ENCODE results near the gene PLA2G4B.

PLA2G4B gene

DNA sequence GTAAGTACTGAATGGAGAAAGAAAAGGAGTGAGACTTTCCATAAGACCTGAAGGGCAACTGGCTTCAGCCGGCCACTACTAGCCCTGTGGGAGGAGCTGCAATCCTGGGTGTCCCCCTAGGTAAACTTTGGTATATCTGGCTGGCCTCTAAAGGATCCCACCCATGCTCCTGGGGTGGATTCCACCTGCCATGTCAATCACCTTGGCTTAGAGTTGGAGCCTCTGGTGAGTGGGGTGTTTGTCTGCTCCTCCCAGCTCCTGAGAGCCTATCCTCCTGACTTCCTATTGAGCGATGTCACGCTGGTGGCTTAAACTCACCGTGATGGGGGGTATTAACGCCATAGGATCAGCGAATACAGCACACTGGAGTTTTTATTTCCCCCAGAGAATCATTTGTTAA, 52.6 kb downstream of the PLA2G4B start:
- no peak for DNase-seq

DNA sequence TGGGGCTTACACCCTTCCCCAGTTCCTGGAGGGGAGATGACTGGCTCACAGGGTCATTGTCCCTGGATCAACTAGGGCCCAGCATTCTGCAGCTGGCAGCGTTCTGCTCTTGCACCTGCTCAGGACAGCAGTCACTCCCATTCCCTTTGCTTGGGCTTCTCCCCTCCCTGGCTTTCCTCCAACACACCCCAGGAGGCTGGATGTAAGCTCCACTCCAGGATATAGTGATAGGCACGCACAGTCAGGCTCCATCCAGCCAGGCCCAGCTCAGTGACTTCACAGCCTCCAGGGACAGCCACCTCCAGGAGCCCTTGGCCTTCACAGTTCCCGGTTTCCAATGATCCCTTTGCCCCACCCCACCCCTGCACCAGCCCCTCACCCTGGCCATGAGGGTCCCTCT, 53.3 kb downstream of the PLA2G4B start:
- no peak for DNase-seq

DNA sequence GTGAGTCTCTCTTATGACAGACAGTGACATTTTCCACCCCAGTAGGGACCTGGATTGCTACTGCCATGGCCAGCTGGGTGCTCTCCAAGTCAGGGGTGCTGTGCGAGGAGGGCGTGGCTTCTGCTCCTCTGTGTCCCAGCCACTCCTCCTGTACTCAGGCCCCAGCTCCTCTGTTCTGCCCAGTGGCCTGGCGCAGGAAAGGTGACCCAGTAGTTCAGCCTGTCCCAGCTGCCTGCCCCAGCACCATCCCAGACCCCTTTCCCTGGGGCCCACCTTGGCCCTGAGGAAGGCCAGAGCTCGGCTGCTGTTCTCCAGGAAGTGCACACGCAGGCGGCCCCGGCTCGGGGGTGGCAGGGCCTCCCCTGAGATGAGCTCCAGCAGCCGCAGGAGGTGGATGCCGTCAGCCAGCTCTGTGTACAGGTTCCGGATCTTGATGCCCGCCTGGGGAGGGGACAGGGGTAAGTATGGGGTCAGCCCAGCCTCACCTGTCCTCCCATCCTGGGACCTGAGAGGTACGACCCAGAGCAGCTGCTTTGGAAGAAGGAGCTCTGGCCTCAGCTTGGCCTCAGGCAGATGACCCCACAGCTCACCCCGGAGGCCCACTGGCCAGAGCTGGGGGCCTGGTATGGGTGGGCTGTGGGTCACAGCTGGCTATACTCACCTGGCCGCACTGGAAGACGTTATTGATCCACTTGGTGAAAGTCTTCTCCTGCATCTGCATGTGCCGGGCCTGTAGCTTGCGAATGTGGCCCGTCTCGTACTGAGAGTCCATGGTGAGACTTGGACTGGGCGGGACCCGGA, 54.2 kb downstream of the PLA2G4B start:
- DNase-seq, result no peak

DNA sequence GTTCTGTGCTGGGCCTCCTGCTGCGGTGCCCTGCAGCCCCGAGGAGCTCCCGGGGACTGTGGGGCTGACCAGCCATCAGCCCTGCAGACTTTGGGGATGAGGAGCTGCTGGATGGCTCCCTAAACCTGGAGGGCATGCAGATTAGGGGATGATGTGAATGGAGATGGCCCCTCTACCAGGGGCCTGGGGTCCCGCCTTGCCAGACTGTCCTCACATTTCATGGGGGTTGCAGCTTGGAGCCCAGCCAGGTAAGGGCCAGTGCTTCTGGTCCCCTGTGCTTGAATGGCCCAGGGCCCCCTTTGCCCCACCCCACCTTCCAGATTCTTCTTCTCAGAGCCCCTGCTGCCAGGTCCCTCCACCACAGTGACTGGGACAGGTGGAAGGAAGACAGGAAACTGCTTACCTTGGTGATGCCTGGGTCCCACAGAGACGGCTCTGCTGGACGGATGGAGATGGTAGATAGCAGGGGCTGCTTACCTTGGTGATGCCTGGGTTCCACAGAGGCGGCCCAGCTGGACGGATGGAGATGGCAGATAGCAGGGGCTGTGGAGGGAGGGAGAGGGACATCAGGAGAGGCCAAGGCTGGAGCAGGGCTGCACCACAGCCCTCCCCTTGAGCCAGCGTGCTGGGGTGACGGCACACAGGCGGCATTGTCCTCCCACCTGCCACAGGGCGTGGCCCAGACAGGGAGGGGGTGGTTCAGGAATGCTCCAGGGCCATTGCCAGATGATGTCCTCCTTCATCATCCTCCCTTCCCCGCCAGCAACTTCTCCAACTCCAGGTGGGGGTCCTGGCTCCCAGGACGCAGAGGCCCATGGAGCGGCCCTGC, 55.0 kb downstream of the PLA2G4B start, which contains the start of gene SPTBN5:
Gene SPTBN5, minus strand, starts transcription at position 632 of the 829 bp plus-strand sequence. Its CDS starts 556 bp downstream, at position 76.
- no peak for DNase-seq

DNA sequence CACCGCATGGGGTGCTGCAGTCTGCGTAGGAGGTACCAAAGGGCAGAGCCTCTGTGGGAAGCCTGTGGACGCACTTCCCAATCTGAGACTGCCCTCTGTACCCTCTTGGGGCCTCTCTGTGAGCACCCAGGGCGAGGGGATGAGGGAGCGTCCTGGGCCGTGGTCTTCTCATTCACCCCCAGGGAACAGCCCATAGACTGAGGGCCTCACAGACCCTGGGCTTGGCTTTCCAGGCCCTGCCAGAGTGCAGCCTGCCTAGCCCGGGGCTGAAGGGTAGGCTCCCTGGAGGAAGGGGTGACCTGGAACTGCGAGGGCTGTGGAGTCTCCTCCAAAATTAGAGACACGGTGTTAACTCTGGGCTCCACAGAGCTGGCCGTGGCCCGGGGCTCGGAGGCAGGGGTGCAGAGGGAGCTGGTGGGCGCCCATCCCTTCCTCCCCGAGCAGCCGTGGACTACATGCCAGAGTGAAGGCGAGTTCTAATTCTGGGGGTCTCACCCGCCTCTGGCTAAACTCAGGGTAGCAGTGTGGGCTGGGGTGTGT, 55.7 kb downstream of the PLA2G4B start:
- no peak for DNase-seq

DNA sequence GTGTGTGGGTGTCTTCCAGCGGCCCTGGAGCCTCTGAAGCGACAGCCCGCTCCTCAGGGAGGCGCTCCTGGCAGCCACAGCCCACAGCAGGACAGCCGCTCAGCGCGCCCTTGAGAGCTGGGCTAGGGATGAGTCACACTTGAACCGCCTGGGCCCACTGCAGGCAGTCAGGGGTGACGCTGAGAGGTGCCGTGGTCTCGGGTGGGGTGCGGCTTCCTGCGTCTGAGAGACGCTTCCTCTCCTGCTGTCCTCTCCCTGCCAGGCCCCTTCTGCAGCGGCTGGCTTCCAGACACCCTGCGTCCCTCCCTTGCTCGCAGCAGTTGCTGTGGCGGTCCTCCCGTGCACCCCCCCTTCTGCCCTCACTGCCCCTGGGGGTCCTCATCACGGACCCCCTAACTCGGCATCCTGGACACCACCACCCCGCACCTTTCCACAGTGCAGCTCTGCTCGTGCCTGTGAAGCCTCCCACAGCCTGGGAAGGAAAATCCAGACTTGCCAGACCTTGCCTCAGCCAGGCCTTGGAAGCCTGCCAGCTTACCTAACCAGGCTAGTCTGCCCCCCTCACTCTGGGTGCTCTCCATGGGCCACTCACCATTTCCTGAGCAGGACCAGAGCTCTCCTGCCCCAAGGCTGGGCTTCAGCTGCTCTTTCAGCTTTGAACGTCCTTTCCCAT, 56.3 kb downstream of the PLA2G4B start:
- DNase-seq, result peak; percentile 76

DNA sequence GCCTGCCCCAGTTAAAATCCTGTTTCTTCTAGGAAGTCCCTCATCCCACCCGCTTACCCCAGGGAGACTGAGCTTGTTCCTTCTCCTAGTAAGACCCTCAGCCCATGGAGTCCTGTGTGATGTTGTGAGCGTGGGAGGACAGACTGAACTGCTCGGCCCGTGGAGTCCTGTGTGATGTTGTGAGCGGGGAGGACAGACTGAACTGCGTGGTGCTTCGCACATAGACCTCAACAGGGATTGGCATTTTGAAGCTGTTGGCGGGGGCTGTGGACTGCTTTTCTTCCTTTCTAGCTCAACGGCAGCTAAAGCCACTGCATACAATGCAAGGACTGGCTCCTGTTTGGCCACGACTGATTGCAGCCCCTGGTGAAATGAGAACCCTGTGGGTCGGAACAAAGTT, 56.8 kb downstream of the PLA2G4B start:
- DNase-seq, result no peak

DNA sequence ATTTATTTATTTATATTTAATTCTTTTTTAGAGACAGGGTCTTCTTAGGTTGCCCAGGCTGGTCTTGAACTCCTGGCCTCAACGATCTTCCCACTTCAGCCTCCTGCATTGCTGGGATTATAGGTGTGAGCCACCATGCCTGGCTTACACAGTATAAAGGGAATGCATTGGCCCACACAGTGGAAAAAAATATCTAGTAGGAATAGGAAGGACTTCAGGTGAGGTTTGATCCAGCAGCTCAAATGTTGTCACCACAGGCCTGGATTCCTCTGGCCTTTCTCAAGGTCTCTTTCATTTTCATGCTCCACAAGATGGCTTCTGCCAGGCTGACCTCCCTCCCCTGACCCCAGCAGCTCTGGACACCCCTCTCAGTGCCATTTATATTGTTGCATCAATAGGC, 57.3 kb downstream of the PLA2G4B start:
- no peak for DNase-seq

DNA sequence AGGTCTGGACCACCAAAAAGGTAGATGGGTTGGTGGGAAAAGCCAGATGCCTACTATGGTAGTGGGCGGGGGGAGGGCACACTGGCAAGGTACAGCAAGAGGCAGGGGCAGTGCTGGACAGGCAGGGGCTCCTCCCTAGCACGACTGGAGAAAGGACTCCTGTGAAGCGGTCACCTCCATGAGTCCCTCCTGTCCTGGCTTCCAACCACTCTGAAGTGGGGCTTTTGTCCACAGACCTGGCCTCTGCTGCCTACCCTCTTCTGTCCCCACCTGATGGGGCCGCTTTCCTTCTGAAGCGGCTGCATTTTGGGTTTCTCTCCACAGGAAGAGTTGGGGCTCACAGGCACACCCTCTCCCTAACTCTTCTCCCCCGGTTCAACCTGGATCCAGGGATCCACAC, 57.9 kb downstream of the PLA2G4B start:
- no peak for DNase-seq

DNA sequence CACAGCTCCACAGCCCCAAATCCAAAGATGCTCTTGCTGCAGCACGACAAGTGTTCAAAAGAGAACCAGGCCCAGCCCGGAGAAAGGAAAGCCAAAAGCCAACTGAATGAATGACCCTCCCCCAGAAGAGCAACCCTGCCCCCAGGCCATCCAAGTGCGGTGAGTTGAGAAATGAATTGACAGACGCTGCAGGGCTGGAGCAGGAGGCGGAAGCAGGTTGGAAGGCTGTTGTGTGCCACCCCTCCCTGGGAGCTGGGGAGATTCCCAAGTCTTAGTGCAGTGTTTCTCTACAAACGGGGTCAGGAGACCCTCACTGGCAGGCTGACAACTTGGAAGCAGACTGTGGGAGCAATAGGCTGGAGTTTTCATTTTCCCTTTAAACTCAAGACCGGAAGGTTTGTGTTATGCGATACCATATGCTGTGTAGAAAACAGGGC, 58.7 kb downstream of the PLA2G4B start:
- DNase-seq, result no peak

Data from stimulated activated naive CD4-positive, alpha-beta T cell treated with Interleukin-2 at 50 U/mL for 16 hours (primary cell).